GM19328 (cell line): ENCODE results near the gene ATN1.
"Not testable (repeated sequence)": the region's sequence is repeated elsewhere in the genome, so short reads cannot be mapped to it uniquely, and the experiment has no call there.

ENCODE experiments used
- ATAC-seq: cut with Tn5 transposase; IDR thresholded peaks from one replicate; pipeline ENCODE4 v1.9.1; 2021; ENCODE audit warnings: mild to moderate bottlenecking, moderate library complexity; ENCODE audit not compliant: unreplicated experiment

Gene ATN1

GRCh38 chr12:6904280-6905276 lies 23.2 kb upstream of the ATN1 start, which contains the start of gene LRRC23:
TSS of gene LRRC23 (plus strand) at chr12:6904822. CDS start at chr12:6905634, 812 bp downstream.
- peak; percentile 94 for ATAC-seq

- no peak for ATAC-seq
Observed at GRCh38 chr12:6905414-6906040, 22.2 kb upstream of the ATN1 start.

- ATAC-seq = not testable (repeated sequence)
Observed at GRCh38 chr12:6908141-6908540, 19.6 kb upstream of the ATN1 start.

- ATAC-seq = no peak
Observed at GRCh38 chr12:6909421-6910145, 18.2 kb upstream of the ATN1 start.

GRCh38 chr12:6912164-6912935 lies 15.4 kb upstream of the ATN1 start:
- no peak for ATAC-seq

- peak; percentile 55 for ATAC-seq
Observed at GRCh38 chr12:6914246-6914946, 13.4 kb upstream of the ATN1 start, which contains the start of gene ENO2. TSS of gene ENO2 (plus strand) at chr12:6914580. CDS start at chr12:6915833, 1,253 bp downstream.

- no peak for ATAC-seq
Observed at GRCh38 chr12:6914947-6915788, 12.6 kb upstream of the ATN1 start.

GRCh38 chr12:6915789-6916285 lies 11.9 kb upstream of the ATN1 start:
- ATAC-seq = no peak

GRCh38 chr12:6916426-6917200 lies 11.1 kb upstream of the ATN1 start:
- ATAC-seq = no peak

GRCh38 chr12:6917491-6918231 lies 10.1 kb upstream of the ATN1 start:
- ATAC-seq = no peak

- ATAC-seq = no peak
Observed at GRCh38 chr12:6919588-6919987, 8.2 kb upstream of the ATN1 start.

GRCh38 chr12:6921539-6921938 lies 6.2 kb upstream of the ATN1 start:
- ATAC-seq = no peak

- ATAC-seq = no peak
Observed at GRCh38 chr12:6921996-6922946, 5.5 kb upstream of the ATN1 start.

- no peak for ATAC-seq
Observed at GRCh38 chr12:6923003-6923732, 4.6 kb upstream of the ATN1 start.

- no peak for ATAC-seq
Observed at GRCh38 chr12:6923851-6924250, 3.9 kb upstream of the ATN1 start.

- ATAC-seq = no peak
Observed at GRCh38 chr12:6925239-6925539, 2.6 kb upstream of the ATN1 start.
